GM19467 (cell line): ENCODE results near the gene ZMPSTE24.
"Not testable (repeated sequence)": the region's sequence is repeated elsewhere in the genome, so short reads cannot be mapped to it uniquely, and the experiment has no call there.

Source experiments
- ATAC-seq: cut with Tn5 transposase; IDR thresholded peaks from one replicate; pipeline ENCODE4 v1.9.1; 2021; ENCODE audit warnings: mild to moderate bottlenecking, moderate library complexity; ENCODE audit not compliant: unreplicated experiment

The ZMPSTE24 gene

GRCh38 chr1:40316595-40317393 lies 58.8 kb downstream of the ZMPSTE24 start, which contains the start of gene COL9A2:
Gene COL9A2, minus strand, starts transcription at chr1:40317286. Its CDS starts 89 bp downstream, at chr1:40317197.
- no peak for ATAC-seq

DNA sequence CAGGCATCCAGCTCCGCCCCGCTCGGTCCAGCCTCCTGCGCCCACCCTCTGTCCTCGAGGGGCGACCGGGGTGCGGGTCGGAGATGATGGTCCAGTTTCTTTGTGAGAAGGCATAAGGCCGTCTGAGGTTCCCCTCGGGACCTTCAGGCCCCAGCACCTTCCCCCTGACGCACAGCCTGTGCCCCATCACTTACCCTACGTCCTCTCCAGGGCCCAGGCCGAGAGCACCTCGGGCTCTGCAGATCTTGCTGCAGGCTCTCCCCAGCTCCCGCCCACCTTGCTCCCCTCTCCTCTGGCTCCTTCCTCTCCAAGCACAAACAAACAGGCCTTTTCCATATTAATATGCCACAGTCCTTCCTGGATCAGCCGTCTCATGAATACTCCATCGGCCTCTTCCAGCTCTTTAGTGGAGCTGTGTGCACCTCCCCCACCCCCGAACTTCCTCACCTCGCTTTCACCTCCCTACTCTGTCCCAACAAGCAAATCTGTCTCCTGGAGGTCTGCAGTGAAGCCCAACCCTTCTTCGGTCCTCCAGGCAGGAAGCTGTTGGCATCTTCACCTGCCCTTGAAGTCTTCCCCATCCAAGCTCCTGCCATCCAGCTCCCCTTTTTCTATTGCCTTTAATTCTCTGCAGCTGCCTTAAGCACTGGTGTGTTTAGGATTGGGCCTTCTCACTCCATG lies 59.5 kb downstream of the ZMPSTE24 start:
- ATAC-seq, result no peak

DNA sequence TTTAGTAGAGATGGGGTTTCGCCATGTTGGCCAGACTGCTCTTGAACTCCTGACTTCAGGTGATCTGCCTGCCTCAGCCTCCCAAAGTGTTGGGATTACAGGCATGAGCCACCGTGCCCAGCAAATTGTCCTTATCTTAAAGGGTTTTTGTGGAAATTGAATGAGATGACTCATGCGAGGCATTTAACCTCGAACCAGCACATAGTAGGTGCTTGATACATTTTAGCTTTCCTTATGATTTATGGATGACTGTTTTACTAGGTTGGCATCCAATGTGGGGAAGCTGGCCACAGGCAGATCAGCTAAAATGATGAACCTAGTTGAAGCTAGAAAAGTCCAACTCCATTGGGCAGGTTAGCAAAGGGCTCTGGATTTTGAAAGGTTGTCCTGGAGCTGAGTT lies 60.4 kb downstream of the ZMPSTE24 start:
- ATAC-seq, result no peak

DNA sequence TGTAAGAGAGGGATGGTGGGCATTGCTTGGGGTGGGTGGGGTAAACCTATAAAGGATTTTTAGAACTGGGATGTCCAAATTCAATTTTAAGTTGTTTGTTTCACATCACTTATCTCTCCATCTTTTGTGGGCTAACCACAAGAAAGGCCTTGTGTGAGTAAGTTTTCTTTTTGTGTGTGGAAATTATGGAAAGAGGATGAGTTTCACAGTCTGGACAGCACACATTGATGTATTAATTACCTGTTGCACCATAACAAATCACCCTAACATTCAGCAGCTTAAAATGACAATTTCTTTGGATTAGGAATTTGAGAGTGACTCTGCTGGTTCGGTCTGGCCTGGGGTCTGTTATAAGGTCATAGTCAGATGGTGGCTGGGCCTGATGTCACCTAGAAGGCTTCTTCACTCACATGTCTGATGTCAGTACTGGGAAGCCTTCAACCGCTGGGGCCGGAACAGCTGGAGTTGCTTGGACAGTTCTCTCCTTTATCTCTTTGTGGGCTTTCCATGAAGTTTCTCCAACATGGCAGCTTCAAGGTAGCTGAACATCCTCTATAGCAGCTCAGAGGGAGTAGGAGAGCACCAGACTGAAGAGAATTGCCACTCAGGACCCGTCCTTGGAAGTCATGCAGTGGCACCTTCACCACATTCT lies 61.1 kb downstream of the ZMPSTE24 start:
- no peak for ATAC-seq

DNA sequence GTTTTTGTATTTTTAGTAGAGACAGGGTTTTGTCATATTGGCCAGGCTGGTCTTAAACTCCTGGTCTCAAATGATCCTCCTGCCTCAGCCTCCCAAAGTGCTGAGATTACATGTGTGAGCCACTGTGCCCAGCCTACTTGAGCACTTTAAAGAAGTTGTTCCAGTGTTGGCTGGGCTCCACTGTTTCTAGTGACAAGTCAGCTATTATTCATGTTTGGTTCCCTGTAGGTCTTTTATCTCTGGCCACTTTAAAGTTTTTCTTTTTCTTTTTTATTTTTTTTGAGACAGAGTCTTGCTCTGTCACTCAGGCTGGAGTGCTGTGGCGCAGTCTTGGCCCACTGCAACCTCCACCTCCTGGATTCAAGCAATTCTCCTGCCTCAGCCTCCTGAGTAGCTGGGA lies 73.4 kb downstream of the ZMPSTE24 start:
- not testable (repeated sequence) for ATAC-seq

DNA sequence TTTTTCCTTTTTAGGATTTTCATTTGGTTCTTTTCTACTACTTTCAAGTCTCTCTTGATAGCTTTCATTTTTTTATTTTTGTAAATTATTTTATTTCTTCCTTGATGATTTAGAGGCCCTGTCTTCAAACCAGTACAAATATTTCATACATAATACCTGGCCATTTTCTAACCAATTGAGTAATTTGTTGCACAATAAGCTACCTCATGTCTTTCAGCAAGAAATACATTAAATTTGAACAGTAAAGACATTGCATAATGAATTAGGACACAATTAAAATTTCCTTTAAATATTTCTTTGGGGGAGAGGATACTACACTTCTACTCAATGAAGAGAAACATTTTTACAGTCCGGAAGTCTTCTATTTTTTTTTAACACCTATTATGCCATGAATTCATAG lies 74.7 kb downstream of the ZMPSTE24 start:
- ATAC-seq, result no peak

DNA sequence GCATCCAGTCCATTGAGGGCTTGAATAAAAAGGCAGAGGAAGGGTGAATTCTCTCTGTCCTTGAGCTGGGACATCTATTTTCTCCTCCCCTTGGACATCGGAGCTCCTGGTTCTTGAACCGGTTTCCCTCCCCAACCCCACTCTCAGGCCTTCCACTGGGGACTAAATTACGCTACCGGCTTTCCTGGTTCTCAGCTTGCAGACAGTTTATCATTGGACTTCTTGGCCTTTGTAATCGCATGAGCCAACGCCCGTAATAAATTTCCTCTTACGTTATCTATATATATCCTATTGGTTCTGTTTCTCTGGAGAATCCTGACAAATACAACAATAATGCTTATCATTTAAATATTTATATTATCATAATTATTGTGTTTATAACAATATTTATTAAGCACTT lies 79.4 kb downstream of the ZMPSTE24 start:
- ATAC-seq, result no peak

- ATAC-seq, result no peak
Observed at GRCh38 chr1:40338745-40339419, 80.8 kb downstream of the ZMPSTE24 start.

- no peak for ATAC-seq
Observed at GRCh38 chr1:40339420-40340323, 81.6 kb downstream of the ZMPSTE24 start.

DNA sequence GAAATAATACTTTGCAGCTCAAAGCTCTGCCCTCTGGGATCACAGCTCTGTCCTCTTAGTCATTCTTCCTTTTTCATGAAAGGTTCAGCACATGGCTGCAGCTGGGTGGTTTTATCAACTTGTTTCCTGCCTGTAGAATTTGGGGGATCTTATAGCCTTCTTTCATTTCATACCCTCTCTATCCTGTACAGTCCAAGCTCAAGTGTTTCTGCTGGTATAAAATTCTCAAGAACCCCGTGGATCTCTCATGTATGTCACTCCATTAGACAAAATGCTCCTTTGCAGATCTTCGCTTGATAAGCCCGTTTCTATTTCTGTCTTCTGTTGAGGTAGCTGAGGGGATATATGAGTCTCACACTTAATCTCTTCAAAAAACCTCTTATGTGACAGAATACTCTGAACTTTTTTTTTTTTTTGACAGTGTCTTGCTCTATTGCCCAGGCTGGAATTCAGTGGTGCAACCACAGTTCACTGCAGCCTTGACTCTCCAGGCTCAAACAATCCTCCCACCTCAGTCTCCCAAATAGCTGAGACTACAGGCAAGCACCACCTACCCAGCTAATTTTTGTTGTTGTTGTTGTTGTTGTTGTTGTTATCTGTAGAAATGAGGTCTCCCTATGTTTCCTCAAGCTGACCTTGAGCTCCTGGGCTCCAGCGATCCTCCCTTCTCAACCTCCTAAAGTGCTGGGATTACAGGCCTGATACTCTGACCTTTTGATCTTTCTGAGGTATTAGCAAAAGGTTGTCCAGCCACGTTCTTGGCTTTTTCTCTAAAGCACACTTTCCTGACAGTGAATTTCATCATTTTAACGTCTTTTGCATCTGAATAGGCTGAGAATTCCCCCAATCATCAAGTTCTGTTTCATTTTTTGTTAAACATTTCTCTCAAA lies 83.7 kb downstream of the ZMPSTE24 start:
- ATAC-seq, result no peak

DNA sequence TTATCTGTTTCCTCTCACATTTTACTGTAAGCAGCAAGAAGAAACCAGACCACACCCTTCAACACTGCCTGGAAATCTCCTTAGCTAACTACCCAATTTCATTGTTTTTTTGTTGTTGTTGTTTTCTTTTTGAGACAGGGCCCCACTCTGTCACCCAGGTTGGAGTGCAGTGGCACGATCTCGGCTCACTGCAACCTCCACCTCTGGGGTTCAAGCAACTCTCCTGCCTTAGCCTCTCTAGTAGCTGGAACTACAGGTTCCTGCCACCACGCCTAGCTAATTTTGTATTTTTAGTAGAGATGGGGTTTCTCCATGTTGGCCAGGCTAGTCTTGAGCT lies 84.3 kb downstream of the ZMPSTE24 start:
- not testable (repeated sequence) for ATAC-seq
